Suprapubic skin (tissue), 4 donors: ENCODE results near the gene ELOB. TPM values are rescaled to one million over a fixed set of nuclear protein-coding genes. Genes with fewer than 3 reads are reported as not detected.

Source experiments
- DNase-seq, 2 donors: peaks; one replicate each; pipeline ENCODE4 v3.0.0-alpha.2; 2019; ENCODE audit warnings: low spot score in 2 of 2
- H3K27ac ChIP-seq: fragments of 200-600 bp; sonication (generic); one replicate; pipeline ENCODE4 v1.5.1; 2019
- H3K27me3 ChIP-seq: fragments of 200-600 bp; sonication (generic); one replicate; pipeline ENCODE4 v1.5.1; 2019
- H3K36me3 ChIP-seq: fragments of 200-600 bp; sonication (generic); one replicate; pipeline ENCODE4 v1.5.1; 2019
- H3K4me1 ChIP-seq: fragments of 200-600 bp; sonication (generic); one replicate; pipeline ENCODE4 v1.5.1; 2019
- H3K4me3 ChIP-seq: fragments of 200-600 bp; sonication (generic); one replicate; pipeline ENCODE4 v1.5.1; 2019; ENCODE audit warnings: mild to moderate bottlenecking
- H3K9me3 ChIP-seq: fragments of 200-600 bp; sonication (generic); one replicate; pipeline ENCODE4 v1.5.1; 2019
- EP300 ChIP-seq: sonication (generic); formaldehyde crosslinking; IDR thresholded peaks from one replicate; pipeline ENCODE4 v1.6.1; 2017; ENCODE audit warnings: antibody characterized with exemption
- POLR2A ChIP-seq, 2 donors: fragments of 450-650 bp; IDR thresholded peaks; one replicate each; pipeline ENCODE4 v1.6.1; 2017; ENCODE audit warnings: antibody characterized with exemption in 2 of 2, mild to moderate bottlenecking in 2 of 2, moderate library complexity in 2 of 2
- POLR2AphosphoS5 ChIP-seq, 3 donors: sonication (generic); formaldehyde crosslinking; IDR thresholded peaks; one replicate each; pipeline ENCODE4 v1.6.1; 2017; ENCODE audit warnings: antibody characterized with exemption in 3 of 3
- WGBS: methylation state at CpG from one replicate; pipeline ENCODE4 v1.1.5; 2018; 5-methylcytosine and 5-hydroxymethylcytosine counted together
- total RNA-seq, 4 donors: library from RNA; depleted of rRNA; stranded (reverse); fragments of >200 nt; gene quantifications; one replicate each; pipeline ENCODE4 v1.1.0, GENCODE V29; 2016
- TF ChIP-seq, protein P1 (sequence below), 2 donors: fragments of 200-600 bp in 1 of 2; fragments of 450-650 bp in 1 of 2; sonication (generic) in 1 of 2; IDR thresholded peaks; one replicate each; pipeline ENCODE4 v1.5.1; 2016 to 2019; ENCODE audit warnings: antibody characterized with exemption in 2 of 2, mild to moderate bottlenecking in 1 of 2, moderate library complexity in 1 of 2

The ELOB gene
- total RNA-seq, 4 donors from 2014 or later: 174 to 249 (median 213) TPM

DNA sequence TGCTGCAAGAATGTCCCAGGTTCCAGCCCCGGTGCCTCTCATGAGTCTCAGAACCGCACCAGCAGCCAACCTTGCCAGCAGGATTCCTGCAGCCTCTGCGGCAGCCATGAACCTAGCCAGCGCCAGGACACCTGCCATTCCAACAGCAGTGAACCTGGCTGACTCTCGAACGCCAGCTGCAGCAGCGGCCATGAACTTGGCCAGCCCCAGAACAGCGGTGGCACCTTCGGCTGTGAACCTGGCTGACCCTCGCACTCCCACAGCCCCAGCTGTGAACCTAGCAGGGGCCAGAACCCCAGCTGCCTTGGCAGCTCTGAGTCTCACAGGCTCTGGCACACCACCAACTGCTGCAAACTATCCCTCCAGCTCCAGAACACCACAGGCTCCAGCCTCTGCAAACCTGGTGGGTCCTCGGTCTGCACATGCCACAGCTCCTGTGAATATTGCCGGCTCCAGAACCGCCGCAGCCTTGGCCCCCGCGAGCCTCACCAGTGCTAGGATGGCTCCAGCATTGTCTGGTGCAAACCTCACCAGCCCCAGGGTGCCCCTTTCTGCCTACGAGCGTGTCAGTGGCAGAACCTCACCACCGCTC is 9.8 kb downstream of the ELOB start:
- Histone ChIP-seq H3K27ac (no peak overlapping the region), H3K27me3 (no peaks in the 10 kb centered on the region), H3K4me1 (peaks cover 38% of the 10 kb centered on the region), H3K4me3 (no peak overlapping the region), H3K36me3 (peaks cover 99% of the 10 kb centered on the region), H3K9me3 (no peaks in the 10 kb centered on the region)
- DNase-seq: no peak
- 96% methylated on average over 5 of the region's 19 CpGs for WGBS
- TF ChIP-seq POLR2A (IDR thresholded peaks at IDR 0.05) (no peak), EP300 (no peak), POLR2AphosphoS5 (IDR thresholded peaks at IDR 0.05) (no peak)
- TF ChIP-seq, protein P1, sequence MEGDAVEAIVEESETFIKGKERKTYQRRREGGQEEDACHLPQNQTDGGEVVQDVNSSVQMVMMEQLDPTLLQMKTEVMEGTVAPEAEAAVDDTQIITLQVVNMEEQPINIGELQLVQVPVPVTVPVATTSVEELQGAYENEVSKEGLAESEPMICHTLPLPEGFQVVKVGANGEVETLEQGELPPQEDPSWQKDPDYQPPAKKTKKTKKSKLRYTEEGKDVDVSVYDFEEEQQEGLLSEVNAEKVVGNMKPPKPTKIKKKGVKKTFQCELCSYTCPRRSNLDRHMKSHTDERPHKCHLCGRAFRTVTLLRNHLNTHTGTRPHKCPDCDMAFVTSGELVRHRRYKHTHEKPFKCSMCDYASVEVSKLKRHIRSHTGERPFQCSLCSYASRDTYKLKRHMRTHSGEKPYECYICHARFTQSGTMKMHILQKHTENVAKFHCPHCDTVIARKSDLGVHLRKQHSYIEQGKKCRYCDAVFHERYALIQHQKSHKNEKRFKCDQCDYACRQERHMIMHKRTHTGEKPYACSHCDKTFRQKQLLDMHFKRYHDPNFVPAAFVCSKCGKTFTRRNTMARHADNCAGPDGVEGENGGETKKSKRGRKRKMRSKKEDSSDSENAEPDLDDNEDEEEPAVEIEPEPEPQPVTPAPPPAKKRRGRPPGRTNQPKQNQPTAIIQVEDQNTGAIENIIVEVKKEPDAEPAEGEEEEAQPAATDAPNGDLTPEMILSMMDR (IDR thresholded peaks at IDR 0.05): no peak

DNA sequence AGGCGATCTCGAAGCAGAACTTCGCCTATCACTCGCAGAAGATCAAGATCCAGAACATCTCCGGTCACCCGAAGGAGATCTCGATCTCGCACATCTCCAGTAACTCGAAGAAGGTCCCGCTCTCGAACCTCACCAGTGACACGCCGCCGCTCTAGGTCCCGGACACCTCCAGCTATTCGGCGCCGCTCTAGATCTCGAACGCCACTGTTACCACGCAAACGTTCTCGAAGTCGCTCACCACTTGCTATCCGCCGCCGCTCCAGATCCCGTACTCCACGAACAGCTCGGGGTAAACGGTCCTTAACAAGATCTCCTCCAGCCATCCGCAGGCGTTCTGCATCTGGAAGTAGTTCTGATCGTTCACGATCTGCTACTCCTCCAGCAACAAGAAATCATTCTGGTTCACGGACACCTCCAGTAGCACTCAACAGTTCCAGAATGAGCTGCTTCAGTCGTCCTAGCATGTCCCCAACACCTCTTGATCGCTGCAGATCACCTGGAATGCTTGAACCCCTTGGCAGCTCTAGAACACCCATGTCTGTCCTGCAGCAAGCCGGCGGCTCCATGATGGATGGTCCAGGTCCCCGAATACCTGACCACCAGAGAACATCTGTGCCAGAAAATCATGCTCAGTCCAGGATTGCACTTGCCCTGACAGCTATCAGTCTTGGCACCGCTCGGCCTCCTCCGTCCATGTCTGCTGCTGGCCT is 10.5 kb downstream of the ELOB start:
- DNase-seq: no peak
- WGBS: 97% methylated on average over 39 of the region's 44 CpGs

DNA sequence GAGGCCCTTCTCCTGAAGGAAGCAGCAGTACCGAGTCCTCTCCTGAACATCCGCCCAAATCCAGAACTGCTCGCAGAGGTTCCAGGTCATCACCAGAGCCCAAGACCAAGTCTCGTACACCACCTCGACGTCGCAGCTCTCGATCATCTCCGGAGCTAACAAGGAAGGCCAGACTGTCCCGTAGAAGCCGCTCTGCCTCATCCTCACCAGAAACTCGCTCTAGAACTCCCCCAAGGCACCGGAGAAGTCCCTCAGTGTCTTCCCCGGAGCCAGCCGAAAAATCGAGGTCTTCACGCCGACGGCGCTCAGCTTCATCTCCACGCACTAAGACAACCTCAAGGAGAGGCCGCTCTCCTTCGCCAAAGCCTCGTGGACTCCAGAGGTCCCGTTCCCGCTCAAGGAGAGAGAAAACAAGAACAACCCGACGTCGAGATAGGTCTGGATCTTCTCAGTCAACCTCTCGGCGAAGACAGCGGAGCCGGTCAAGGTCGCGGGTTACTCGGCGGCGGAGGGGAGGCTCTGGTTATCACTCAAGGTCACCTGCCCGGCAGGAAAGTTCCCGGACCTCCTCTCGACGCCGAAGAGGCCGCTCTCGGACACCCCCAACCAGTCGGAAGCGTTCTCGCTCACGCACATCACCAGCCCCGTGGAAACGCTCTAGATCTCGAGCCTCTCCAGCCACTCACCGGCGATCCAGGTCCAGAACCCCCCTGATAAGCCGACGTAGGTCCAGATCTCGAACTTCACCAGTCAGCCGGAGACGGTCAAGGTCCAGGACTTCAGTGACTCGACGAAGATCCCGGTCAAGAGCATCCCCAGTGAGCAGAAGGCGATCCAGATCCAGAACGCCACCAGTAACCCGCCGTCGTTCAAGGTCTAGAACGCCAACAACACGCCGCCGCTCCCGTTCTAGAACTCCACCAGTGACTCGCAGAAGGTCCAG is 11.3 kb downstream of the ELOB start:
- H3K4me1 ChIP-seq: peaks cover 35% of the 10 kb centered on the region

More for the DNA sequence above, 10.5 kb downstream of the ELOB start:
- no peak for TF ChIP-seq EP300
- TF ChIP-seq, protein P1 (IDR thresholded peaks at IDR 0.05): no peak
- no peak for TF ChIP-seq POLR2A (IDR thresholded peaks at IDR 0.05)
- no peak for TF ChIP-seq POLR2AphosphoS5 (IDR thresholded peaks at IDR 0.05)
- Histone ChIP-seq H3K9me3 (no peaks in the 10 kb centered on the region), H3K27me3 (no peaks in the 10 kb centered on the region), H3K27ac (no peak overlapping the region), H3K4me3 (no peak overlapping the region), H3K36me3 (peaks cover 99% of the 10 kb centered on the region), H3K4me1 (peaks cover 38% of the 10 kb centered on the region)

DNA sequence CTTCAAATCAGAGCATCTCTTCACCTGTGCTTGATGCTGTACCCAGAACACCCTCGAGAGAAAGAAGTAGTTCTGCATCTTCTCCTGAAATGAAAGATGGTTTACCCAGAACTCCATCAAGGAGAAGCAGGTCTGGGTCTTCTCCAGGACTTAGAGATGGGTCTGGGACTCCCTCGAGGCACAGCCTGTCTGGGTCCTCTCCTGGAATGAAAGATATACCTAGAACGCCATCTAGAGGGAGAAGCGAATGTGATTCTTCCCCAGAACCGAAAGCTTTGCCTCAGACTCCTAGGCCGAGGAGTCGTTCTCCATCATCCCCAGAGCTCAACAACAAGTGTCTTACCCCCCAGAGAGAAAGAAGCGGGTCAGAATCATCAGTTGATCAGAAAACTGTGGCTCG is 12.4 kb downstream of the ELOB start:
- DNase-seq: no peak
- Histone ChIP-seq H3K36me3 (peaks cover 99% of the 10 kb centered on the region), H3K4me3 (no peak overlapping the region), H3K27ac (no peak overlapping the region), H3K4me1 (peaks cover 25% of the 10 kb centered on the region), H3K27me3 (no peaks in the 10 kb centered on the region), H3K9me3 (no peaks in the 10 kb centered on the region)
- 95% methylated on average over 9 of the region's 9 CpGs for WGBS
- no peak for TF ChIP-seq EP300
- TF ChIP-seq, protein P1 (IDR thresholded peaks at IDR 0.05): no peak
- no peak for TF ChIP-seq POLR2AphosphoS5 (IDR thresholded peaks at IDR 0.05)
- TF ChIP-seq POLR2A (IDR thresholded peaks at IDR 0.05): no peak

More for the DNA sequence above, 11.3 kb downstream of the ELOB start:
- Histone ChIP-seq H3K4me3 (no peak overlapping the region), H3K27me3 (no peaks in the 10 kb centered on the region), H3K36me3 (peaks cover 99% of the 10 kb centered on the region), H3K9me3 (no peaks in the 10 kb centered on the region), H3K27ac (no peak overlapping the region)
- DNase-seq: no peak
- 98% methylated on average over 61 of the region's 73 CpGs for WGBS
- TF ChIP-seq EP300 (no peak), POLR2AphosphoS5 (IDR thresholded peaks at IDR 0.05) (no peak)
- TF ChIP-seq, protein P1 (IDR thresholded peaks at IDR 0.05): no peak
